ENCODE measurements around the gene FAM98C.
"Not testable (repeated sequence)": the region's sequence is repeated elsewhere in the genome, so short reads cannot be mapped to it uniquely, and the experiment has no call there.

The FAM98C gene

GRCh38 chr19:38427035-38427677, 24.3 kb downstream of the FAM98C start:
- not testable (repeated sequence) for DNase-seq (ENCODE audit: low read depth)

GRCh38 chr19:38429055-38429810, 26.3 kb downstream of the FAM98C start:
- DNase-seq (ENCODE audit: low read depth), result no peak

- DNase-seq (ENCODE audit: low read depth), result no peak
These were observed 26.9 kb downstream of the FAM98C start for GRCh38 chr19:38429811-38430156.

- no peak for DNase-seq (ENCODE audit: low read depth)
These were observed 28.0 kb downstream of the FAM98C start for GRCh38 chr19:38430931-38431330.

GRCh38 chr19:38433268-38433733, 30.4 kb downstream of the FAM98C start, which contains the start of gene RYR1:
RYR1 (plus strand) TSS chr19:38433691; CDS start chr19:38433830, 139 bp downstream.
- DNase-seq (ENCODE audit: low read depth), result no peak

GRCh38 chr19:38434549-38435051, 31.7 kb downstream of the FAM98C start:
- no peak for DNase-seq (ENCODE audit: low read depth)

GRCh38 chr19:38437295-38437694, 34.4 kb downstream of the FAM98C start:
- DNase-seq (ENCODE audit: low read depth), result no peak

GRCh38 chr19:38437917-38438316, 35.0 kb downstream of the FAM98C start:
- DNase-seq (ENCODE audit: low read depth), result no peak

GRCh38 chr19:38440592-38440991, 37.7 kb downstream of the FAM98C start:
- no peak for DNase-seq (ENCODE audit: low read depth)

- DNase-seq (ENCODE audit: low read depth), result no peak
These were observed 38.9 kb downstream of the FAM98C start for GRCh38 chr19:38441657-38442348.

GRCh38 chr19:38442736-38443135, 39.8 kb downstream of the FAM98C start:
- DNase-seq (ENCODE audit: low read depth), result no peak

- no peak for DNase-seq (ENCODE audit: low read depth)
These were observed 40.6 kb downstream of the FAM98C start for GRCh38 chr19:38443458-38443999.

- no peak for DNase-seq (ENCODE audit: low read depth)
These were observed 41.1 kb downstream of the FAM98C start for GRCh38 chr19:38444026-38444425.

- no peak for DNase-seq (ENCODE audit: low read depth)
These were observed 42.5 kb downstream of the FAM98C start for GRCh38 chr19:38445362-38445761.

GRCh38 chr19:38448225-38448624, 45.3 kb downstream of the FAM98C start:
- DNase-seq (ENCODE audit: low read depth), result no peak

GRCh38 chr19:38449518-38449917, 46.6 kb downstream of the FAM98C start:
- no peak for DNase-seq (ENCODE audit: low read depth)

- DNase-seq (ENCODE audit: low read depth), result no peak
These were observed 48.1 kb downstream of the FAM98C start for GRCh38 chr19:38451036-38451435.

GRCh38 chr19:38451629-38452028, 48.7 kb downstream of the FAM98C start:
- DNase-seq (ENCODE audit: low read depth), result no peak

- DNase-seq (ENCODE audit: low read depth), result no peak
These were observed 49.8 kb downstream of the FAM98C start for GRCh38 chr19:38452430-38453366.

- no peak for DNase-seq (ENCODE audit: low read depth)
These were observed 50.7 kb downstream of the FAM98C start for GRCh38 chr19:38453596-38453995.

GRCh38 chr19:38455031-38455430, 52.1 kb downstream of the FAM98C start:
- no peak for DNase-seq (ENCODE audit: low read depth)

Measured in non-pigmented ciliary epithelial cell (primary cell).